GM21367 (cell line): ENCODE data around the gene VASH1.

Experiments
- ATAC-seq: cut with Tn5 transposase; IDR thresholded peaks from one replicate; pipeline ENCODE4 v1.9.1; 2021; ENCODE audit not compliant: unreplicated experiment

Gene VASH1

DNA sequence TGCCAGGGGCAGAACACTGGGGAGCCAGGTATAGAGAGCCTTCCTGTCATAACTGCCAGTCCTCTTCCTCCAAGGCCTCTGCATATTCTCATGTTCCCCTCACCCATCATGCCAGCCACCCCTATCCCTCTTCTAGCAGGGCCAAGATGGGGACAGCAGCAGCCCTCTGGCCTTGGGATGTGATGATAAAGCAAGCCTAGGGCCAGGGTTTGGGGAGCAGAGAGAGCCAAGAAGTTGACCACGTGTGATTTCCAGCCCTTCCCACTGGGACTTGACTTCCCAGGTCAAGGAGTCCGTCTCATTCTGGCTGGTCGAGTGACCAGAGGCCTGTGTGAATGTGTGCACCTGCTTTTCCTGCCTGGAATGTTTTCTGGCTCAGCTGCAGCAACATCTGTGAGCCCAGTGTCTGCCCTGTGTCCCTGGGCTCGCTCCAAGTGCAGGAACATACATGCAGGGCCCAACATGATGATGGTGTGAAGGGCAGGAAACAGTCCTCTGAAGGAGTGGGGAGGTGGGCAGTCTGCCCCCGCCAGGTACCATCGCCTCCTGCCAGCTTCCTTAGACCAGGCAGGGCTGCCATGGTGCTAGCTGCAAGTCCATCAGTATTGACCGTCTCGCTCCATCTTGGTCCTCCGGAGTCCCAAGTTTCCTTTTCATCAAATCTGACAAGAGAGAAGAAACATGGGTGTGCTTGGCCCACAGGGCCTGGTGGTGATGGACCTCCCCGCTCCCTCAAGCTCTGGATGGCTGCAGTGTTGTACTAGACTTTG lies 21.0 kb downstream of the VASH1 start:
- no peak for ATAC-seq

- no peak for ATAC-seq
Measured at GRCh38 chr14:76782885-76783566, 21.8 kb downstream of the VASH1 start.

- ATAC-seq = no peak
Measured at GRCh38 chr14:76784266-76784874, 23.1 kb downstream of the VASH1 start.

DNA sequence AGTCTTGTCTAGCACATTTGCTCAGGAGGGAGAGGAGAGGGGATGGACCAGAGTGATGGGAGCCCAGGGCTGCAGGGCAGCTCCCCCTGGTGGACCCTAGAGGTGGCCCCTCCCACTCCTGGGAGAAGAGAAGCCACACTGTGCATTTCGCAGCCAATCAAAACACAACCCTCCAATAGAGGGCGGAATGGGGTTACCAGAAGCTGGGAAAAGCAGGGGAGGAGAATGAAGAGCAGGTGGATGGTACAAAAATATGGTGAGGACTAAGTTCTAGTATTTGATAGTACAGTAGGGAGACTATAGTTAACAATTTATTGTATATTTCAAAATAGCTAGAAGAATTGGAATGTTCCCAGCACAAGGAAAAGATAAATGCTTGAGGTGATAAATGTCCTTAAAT lies 23.6 kb downstream of the VASH1 start:
- peak; percentile 71 for ATAC-seq

GRCh38 chr14:76786601-76787000 lies 25.3 kb downstream of the VASH1 start:
- no peak for ATAC-seq

- ATAC-seq = no peak
Measured at GRCh38 chr14:76792422-76792821, 31.2 kb downstream of the VASH1 start.

DNA sequence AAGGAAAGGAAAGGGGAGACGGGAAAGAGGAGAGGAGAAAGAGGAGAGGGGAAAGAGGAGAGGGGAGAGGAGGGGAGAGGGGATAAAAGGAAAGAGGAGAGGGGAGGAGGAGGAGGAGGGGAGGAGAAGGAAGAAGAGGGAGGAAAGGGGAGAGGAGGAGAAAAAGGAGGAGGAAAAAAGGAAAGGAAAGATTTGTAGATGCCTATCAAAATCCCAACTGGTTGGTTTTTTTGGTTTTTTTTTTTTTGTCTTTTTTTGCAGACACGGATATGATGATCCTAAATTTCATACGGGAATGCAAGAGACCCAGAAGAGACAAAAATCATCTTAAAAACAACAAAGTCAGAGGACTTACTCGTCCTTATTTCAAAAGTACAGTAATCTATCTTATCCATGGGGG lies 32.1 kb downstream of the VASH1 start:
- ATAC-seq = no peak

- no peak for ATAC-seq
Measured at GRCh38 chr14:76793956-76794355, 32.7 kb downstream of the VASH1 start.

GRCh38 chr14:76806446-76806845 lies 45.2 kb downstream of the VASH1 start:
- no peak for ATAC-seq

DNA sequence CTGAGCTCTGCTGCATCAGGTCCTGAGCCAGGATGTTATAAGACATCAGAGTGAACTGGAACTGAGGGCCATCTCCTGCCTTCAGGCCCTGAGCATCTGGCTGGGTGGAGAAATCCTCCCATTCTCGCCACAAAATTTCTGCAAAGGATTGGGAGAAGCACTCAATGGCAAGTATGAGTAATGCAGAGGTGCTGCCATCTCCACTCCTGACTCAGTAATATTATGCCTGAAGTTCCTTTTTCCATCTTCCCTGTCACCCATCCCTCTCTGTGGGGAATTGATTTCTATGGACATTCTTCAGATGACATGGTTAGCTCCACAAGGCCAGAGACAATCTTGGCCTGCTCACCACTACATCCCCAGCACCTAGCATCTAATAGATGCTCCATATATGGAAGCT lies 46.7 kb downstream of the VASH1 start:
- ATAC-seq = no peak

DNA sequence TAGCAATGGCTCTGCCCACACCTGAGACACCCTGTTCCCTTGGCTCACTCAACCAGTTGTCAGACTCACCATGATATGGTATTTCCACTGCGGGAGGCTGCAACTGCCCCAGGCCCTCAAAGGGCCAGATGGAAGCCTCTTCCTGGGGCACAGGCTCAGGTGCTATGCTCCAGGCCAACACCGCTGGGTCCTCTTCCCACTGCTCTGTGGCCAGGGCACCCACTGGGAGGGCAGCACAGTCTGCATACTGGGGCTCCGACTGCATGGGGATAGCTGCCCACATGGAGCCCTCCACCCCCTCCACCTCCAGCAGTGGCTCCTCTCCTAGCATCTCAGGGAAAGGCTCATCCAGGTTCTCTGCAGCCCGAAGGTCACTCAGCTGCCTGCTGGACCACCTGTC lies 47.7 kb downstream of the VASH1 start:
- ATAC-seq = no peak

DNA sequence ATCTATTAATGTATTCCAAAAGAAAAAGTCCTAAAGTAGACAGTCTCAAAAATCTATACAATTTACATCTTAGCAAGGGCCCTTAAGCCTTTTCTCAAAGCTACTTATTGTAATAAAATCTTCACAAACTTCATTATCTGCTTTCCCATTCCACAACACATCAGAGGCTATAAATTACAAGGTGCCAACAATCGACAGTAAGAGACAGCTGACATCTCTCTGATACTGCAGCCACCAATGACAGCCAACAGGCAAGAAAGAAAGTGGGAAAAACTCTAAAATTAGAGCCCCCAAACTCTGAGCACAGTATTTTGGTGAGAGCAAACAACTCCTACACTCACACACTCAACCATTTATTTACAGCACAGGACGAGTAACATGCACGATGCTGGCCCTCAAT lies 49.3 kb downstream of the VASH1 start:
- no peak for ATAC-seq

DNA sequence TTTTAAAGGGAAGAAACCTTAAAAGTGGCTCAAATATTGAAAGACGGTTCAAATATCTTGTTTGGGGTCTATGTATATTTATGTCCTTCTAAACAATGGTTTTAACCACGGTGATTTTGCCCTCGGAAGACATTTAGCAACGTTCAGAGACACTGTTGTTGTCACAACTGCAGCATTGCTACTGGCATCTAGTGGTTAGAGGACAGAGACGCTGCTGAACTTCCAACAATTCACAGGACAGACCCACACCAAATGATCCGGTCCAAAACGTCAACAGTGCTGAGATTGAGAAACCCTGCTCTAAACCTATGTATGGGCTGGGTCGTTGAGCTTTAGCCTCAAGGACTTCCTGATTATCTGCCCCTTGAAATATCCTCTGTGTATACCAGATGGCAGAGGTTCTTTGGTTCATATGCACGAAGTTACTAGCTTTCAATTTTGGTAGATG lies 49.7 kb downstream of the VASH1 start:
- no peak for ATAC-seq

GRCh38 chr14:76811561-76811960 lies 50.3 kb downstream of the VASH1 start:
- no peak for ATAC-seq

DNA sequence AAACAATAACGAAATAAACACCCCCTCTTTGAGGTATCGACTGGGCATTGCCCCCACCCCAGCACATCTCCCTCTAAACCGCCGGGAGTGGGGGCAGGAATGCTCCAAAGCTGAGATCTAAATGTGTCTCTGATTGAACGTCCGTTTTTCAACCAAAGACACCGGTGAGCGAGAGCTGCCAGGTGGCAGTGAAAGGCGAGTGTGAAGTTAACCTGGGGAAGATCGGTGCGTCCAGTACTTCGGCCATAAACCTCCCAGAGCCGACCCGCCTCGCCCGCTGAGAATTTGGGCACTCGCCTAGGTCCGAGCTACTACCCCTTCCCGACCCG lies 50.8 kb downstream of the VASH1 start:
- peak; percentile 7 for ATAC-seq

DNA sequence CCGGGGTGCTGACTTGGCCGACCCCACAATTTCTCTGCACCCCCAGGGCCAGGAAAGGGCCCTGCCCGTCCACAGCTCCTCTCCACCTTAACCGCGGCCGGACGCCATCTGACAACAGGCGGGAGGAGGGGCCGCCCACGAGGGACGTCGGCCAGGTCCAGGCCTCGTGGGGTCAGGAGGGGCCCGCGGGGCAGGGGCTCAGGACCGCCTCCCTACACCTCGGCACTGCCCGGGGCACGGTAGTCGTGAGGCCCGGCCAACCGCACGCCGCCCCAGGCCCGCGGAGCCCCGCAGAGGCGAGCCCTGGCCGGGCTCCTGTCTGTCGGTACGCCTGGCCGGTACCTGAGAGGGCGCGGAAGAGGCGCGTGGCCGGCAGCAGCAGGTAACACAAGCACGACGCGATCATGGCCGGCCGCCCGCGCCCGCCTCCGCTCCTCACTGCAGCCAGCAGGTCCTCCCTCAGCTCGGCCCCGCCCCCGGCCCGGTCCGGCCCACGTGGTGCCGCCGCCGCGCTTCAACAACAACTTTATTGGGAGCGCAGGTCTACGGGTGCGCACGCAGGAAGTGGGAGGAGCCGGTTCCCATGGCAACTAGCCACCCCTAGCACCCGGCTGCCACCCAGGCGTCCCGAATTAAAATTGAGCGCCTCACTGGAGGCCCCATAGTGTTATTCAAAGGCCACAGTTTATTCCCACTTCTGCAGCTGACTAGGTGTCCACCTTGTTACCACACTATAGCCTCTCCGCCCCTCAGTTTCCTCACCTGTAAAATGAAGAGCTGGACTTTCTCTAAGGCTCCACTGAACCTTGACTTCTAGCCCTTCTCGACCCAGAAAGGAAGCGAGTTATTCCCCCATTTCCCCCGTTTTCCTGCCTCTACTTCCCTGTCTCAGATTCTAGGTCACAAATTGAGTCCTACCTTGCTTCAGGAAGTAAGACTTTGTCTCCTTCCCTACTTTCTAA lies 51.4 kb downstream of the VASH1 start, which contains the start of gene ANGEL1:
TSS of gene ANGEL1 (minus strand) at position 461 of the 962 bp plus-strand sequence. CDS start at position 406, 55 bp downstream.
- peak; percentile 71 for ATAC-seq

GRCh38 chr14:76814726-76815645 lies 53.7 kb downstream of the VASH1 start:
- ATAC-seq = no peak

DNA sequence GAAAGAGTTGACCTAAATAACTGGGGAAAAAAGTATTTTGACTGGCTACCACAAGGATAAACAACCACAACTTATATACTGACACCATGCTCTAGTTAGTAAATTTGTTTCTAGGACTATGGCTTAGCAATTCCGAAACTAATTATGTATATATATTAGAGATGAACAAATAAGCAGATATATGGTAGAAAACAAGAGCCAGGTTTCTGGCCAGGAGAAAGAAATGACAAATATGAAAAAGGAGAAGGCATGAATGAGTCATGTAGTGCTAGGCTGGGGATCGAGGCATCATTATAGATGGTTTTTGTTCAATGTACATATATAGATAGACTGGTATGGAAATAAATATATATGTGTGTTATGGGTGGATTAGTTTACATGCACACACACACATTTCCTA lies 59.4 kb downstream of the VASH1 start:
- no peak for ATAC-seq

DNA sequence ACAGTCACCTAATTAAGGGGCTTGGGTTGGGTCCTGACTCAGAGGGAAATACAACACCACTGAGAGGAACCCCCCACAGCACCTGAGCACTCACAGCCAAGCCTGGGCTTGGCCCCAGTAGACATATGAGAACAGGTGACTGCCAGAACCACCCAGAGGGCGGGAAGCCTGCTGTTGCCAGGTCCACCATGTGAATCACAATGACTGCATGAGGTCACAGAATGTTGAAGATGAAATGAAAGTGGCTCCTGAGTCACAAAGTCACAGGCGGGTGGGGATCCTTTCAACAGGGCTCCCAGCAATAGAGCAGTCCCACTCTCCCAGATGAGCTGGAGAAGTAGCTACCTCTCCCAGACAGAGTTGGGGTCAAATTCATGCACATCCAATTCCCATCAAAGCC lies 64.9 kb downstream of the VASH1 start, which contains the start of gene LRRC74A:
TSS of gene LRRC74A (plus strand) at position 287 of the 400 bp plus-strand sequence. CDS start 290 bp downstream, outside the sequence.
- ATAC-seq = no peak
